ENCODE results near the gene TNS1. TPM values are rescaled to one million over a fixed set of nuclear protein-coding genes. Genes with fewer than 3 reads are reported as not detected.

TNS1 gene
- total and polyA plus RNA-seq, 9 of the 15 experiments (the other 6 are each of a cell fraction or from before 2014, with no cell fraction given): 0.13 to 2.7 (median 0.77) TPM

DNA sequence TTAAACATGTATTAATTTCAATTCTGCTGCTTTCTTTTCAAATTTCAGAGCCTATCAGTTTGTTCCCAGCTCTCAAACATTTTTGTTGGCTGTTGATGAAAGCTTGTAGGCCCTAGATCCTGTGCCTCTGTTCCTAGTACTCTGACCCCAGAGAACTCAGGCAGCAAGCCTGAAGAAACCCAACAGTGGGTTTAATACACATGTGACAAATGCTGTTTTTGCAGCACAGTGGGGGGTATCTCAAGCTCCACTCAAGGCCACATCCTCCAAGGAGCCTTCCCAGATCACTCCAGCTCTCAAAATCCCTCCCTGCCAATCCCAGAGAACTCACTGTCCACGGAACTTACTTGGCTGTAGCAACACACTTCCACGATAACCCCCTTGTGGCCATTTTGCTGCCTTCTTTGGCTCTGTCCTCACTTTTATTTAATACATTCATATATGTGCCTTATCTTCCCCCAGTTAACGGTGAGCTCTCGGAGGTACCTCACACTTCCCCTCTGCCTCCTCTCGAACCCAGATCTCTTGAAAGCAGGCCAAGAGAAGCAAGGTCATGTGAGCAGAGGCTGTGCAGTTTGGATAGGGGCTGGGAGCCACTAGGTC lies 122.4 kb downstream of the TNS1 start:
- Histone ChIP-seq H3K4me2 (ENCODE audit: insufficient read depth, low read length) (peak overlapping the region; percentile 18; the same call in 1 of the 2 replicates), H3K9me3 (replicated peaks; ENCODE audit: control insufficient read depth, insufficient read depth, low read depth, low read length) (no peaks in the 10 kb centered on the region), H3K4me1 (replicated peaks in 1 of 2; ENCODE audit: control insufficient read depth in 2 of 2, insufficient read depth in 2 of 2, low read length in 2 of 2) (peaks cover 0 to 3% of the 10 kb centered on the region in 2 experiments; a peak in 3 of 5 replicates), H3K36me3 (ENCODE audit: control insufficient read depth, insufficient read depth, low read length) (no peaks in the 10 kb centered on the region), H3K4me3 (no peak overlapping the region), H3K27me3 (ENCODE audit: control insufficient read depth in 2 of 2, insufficient read depth in 2 of 2, low read length in 2 of 2) (no peaks in the 10 kb centered on the region; a peak in 1 of 5 replicates), H3K9ac (ENCODE audit: insufficient read depth in 1 of 2, low read depth in 2 of 2, low read length in 2 of 2) (no peak overlapping the region), H2AFZ (ENCODE audit: low read depth, low read length) (peak overlapping the region; percentile 77; the same call in 1 of the 2 replicates), H3K9me1 (ENCODE audit: control insufficient read depth, insufficient read depth, low read length) (no peaks in the 10 kb centered on the region), H4K20me1 (replicated peaks; ENCODE audit: control insufficient read depth, insufficient read depth, low read length) (no peaks in the 10 kb centered on the region), H3K79me2 (ENCODE audit: control insufficient read depth, insufficient read depth, low read length) (no peaks in the 10 kb centered on the region), H3K27ac (ENCODE audit: extremely low read depth, low read depth, low read length) (no peak overlapping the region)
- WGBS (ENCODE audit: insufficient coverage, low coverage, missing lambda C conversion rate): 4% methylated on average over 5 of the region's 5 CpGs
- FAIRE-seq (no peak), DNase-seq (ENCODE audit: extremely low read depth in 1 of 4, low spot score in 3 of 4) (no peak), ATAC-seq (no peak)
- ChIA-PET CTCF (ENCODE audit: low intra/inter-chr PET ratio) (no interaction called here), POLR2A (interaction anchor here (0.6 to 1.0 kb wide), 2 partner anchors 20 to 90 kb away, joined by 4 read pairs; no protein-coding TSS in a partner anchor)
- in situ Hi-C loops (cut with MboI): no loop called here
- intact Hi-C loops (cut with micrococcal nuclease): loop anchor here (5.0 kb wide), 1 partner anchor 78 kb away; no protein-coding TSS in a partner anchor
- TF ChIP-seq SAP30 (IDR thresholded peaks at IDR 0.05; ENCODE audit: borderline replicate concordance, insufficient read depth, low read depth, low read length, poor library complexity, severe bottlenecking): no peak
- TF ChIP-seq, protein P1, sequence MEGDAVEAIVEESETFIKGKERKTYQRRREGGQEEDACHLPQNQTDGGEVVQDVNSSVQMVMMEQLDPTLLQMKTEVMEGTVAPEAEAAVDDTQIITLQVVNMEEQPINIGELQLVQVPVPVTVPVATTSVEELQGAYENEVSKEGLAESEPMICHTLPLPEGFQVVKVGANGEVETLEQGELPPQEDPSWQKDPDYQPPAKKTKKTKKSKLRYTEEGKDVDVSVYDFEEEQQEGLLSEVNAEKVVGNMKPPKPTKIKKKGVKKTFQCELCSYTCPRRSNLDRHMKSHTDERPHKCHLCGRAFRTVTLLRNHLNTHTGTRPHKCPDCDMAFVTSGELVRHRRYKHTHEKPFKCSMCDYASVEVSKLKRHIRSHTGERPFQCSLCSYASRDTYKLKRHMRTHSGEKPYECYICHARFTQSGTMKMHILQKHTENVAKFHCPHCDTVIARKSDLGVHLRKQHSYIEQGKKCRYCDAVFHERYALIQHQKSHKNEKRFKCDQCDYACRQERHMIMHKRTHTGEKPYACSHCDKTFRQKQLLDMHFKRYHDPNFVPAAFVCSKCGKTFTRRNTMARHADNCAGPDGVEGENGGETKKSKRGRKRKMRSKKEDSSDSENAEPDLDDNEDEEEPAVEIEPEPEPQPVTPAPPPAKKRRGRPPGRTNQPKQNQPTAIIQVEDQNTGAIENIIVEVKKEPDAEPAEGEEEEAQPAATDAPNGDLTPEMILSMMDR (IDR thresholded peaks at IDR 0.05 in 2 of 3, conservative IDR thresholded peaks at IDR 0.05 in 1 of 3; ENCODE audit: insufficient read depth in 2 of 3, low read depth in 1 of 3, low read length in 3 of 3): 0 out of 6 replicates have a peak, but pooled peaks of 1 of the 3 experiments have one; percentile 25
- no TSS peak for BruUV-seq (replicated peaks)

All from K562 (cell line).